ENCODE results near the gene ERCC1.

DNA sequence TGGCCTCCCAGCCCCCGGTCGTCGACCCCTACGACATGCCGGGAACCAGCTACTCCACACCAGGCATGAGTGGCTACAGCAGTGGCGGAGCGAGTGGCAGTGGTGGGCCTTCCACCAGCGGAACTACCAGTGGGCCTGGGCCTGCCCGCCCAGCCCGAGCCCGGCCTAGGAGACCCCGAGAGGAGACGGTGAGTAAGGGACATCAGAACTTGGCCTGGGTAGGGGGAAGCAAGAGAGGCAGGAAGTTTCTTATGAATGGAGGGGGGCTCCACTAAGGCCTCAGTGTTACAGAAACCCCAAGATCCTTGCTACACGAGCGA, 47.0 kb upstream of the ERCC1 start:
- TF ChIP-seq, protein P1, sequence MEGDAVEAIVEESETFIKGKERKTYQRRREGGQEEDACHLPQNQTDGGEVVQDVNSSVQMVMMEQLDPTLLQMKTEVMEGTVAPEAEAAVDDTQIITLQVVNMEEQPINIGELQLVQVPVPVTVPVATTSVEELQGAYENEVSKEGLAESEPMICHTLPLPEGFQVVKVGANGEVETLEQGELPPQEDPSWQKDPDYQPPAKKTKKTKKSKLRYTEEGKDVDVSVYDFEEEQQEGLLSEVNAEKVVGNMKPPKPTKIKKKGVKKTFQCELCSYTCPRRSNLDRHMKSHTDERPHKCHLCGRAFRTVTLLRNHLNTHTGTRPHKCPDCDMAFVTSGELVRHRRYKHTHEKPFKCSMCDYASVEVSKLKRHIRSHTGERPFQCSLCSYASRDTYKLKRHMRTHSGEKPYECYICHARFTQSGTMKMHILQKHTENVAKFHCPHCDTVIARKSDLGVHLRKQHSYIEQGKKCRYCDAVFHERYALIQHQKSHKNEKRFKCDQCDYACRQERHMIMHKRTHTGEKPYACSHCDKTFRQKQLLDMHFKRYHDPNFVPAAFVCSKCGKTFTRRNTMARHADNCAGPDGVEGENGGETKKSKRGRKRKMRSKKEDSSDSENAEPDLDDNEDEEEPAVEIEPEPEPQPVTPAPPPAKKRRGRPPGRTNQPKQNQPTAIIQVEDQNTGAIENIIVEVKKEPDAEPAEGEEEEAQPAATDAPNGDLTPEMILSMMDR (conservative IDR thresholded peaks at IDR 0.05; ENCODE audit: low read depth, low read length) = no peak
- TF ChIP-seq EZH2 (IDR thresholded peaks at IDR 0.05; ENCODE audit: borderline replicate concordance, low read depth, low read length, poor library complexity, severe bottlenecking) = no peak
